Ovary (tissue), 9 donors: ENCODE measurements around the gene INPP5A. TPM values are rescaled to one million over a fixed set of nuclear protein-coding genes. Genes with fewer than 3 reads are reported as not detected.

Experiments used
- DNase-seq, 5 donors: peaks; one replicate each; pipeline ENCODE4 v3.0.0-alpha.2; 2019 to 2020
- H3K27ac ChIP-seq, 2 donors: fragments of 200-600 bp; one replicate each; pipeline versions ENCODE4 v1.5.1 to v1.8.0; 2019 to 2022
- H3K27me3 ChIP-seq: fragments of 200-600 bp; one replicate; pipeline ENCODE4 v1.8.0; 2022
- H3K36me3 ChIP-seq: fragments of 200-600 bp; sonication (generic); one replicate; pipeline ENCODE4 v1.5.1; 2019
- H3K4me1 ChIP-seq: one replicate; pipeline ENCODE4 v1.8.1; 2013; ENCODE audit warnings: mild to moderate bottlenecking, moderate library complexity; ENCODE audit not compliant: insufficient read depth
- H3K4me3 ChIP-seq: fragments of 200-600 bp; sonication (generic); one replicate; pipeline ENCODE4 v1.5.1; 2017
- H3K9me3 ChIP-seq, 2 donors: fragments of 200-600 bp in 1 of 2; sonication (generic) in 1 of 2; one replicate each; pipeline versions ENCODE4 v1.5.1 to v1.8.1; 2013 to 2019; ENCODE audit warnings: mild to moderate bottlenecking in 1 of 2, moderate library complexity in 1 of 2
- EP300 ChIP-seq: sonication (generic); formaldehyde crosslinking; IDR thresholded peaks from one replicate; pipeline ENCODE4 v1.6.1; 2017; ENCODE audit warnings: antibody characterized with exemption
- POLR2A ChIP-seq: fragments of 450-650 bp; IDR thresholded peaks from one replicate; pipeline ENCODE4 v1.6.1; 2017; ENCODE audit warnings: antibody characterized with exemption, mild to moderate bottlenecking, moderate library complexity
- WGBS, 3 donors: extraction: QIAGEN DNeasy Blood & Tissue Kit in 1 of 3; methylation state at CpG; one replicate each; pipeline versions ENCODE4 v1.1.5 to v1.1.7; 2013 to 2017; 5-methylcytosine and 5-hydroxymethylcytosine counted together
- intact Hi-C, 4 donors: fragments of 100-400 bp; cut with DNase I; formaldehyde crosslinking; loops; one replicate each; pipeline versions ENCODE4 v1.11.0 to v1.15.1; 2022 to 2023
- polyA plus RNA-seq, 2 donors: library from polyadenylated mRNA; stranded (reverse); fragments of 200-250 nt in 1 of 2; fragments of 350-450 nt in 1 of 2; fragmentation: Illumina TruSeq in 1 of 2; extraction: RNeasy Lipid Tissue Mini Kit (QIAGEN cat#74804) in 1 of 2; gene quantifications; one replicate each; pipeline ENCODE4 v1.2.3, GENCODE V29; 2013 to 2014
- total RNA-seq, 7 donors: library from RNA; depleted of rRNA in 2 of 7; stranded (reverse); fragments of >200 nt in 2 of 7; fragmentation: NEBNext Ultra II Directional in 3 of 7; extraction: Animal tissue kit (Norgen Biotek cat#: 25700) in 3 of 7; gene quantifications; one replicate each; pipeline versions ENCODE4 v1.1.0 to v1.2.4, GENCODE V29; 2016 to 2023
- TF ChIP-seq, protein P1 (sequence below), 3 donors: fragments of 450-650 bp in 2 of 3; fragments of 200-600 bp in 1 of 3; IDR thresholded peaks; one replicate each; pipeline versions ENCODE4 v1.5.1 to v1.8.0; 2016 to 2022; ENCODE audit warnings: antibody characterized with exemption in 3 of 3, mild to moderate bottlenecking in 1 of 3
- donor health status: DM: no; HTN: no; CAD: no; lungs with moderate emphysema.
- donor health status: DM: no; HTN: no; CAD: no.
- donor health status: Bipolar disorder and iron deficiency.
- donor health status: DM: yes; HTN: yes; CAD: no.
- donor health status: DM: no; HTN: no; CAD: no.
- donor health status: DM: yes; HTN: yes; CAD: no.

The INPP5A gene
- total and polyA plus RNA-seq, 9 donors, result 19.8 to 41.2 (median 35.3) TPM

DNA sequence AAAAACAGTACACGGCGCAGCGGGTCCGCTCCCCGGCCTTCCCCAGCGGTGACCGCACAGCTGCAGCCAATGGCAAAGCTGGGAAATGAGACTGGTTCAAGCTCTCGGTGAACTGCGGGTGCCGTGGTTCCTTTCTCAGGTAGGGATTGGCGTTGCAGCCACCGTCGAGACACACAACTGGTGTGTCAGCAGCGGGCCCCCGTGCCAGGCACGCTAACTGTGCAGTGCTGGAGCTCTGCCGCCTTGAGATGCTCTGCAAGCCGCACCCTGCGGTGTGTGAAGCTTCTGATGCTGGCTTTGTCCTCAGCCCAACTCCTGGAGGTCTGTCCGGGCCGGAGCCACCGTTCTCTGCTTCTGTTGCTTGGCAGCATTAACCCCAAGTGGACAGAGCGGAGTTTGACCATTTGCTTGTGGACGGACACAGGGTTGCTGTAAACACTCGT lies 269.0 kb downstream of the INPP5A start:
- Histone ChIP-seq H3K9me3 (no peaks in the 10 kb centered on the region), H3K27me3 (no peaks in the 10 kb centered on the region), H3K4me1 (no peaks in the 10 kb centered on the region), H3K27ac (no peak overlapping the region), H3K4me3 (no peak overlapping the region), H3K36me3 (no peaks in the 10 kb centered on the region)
- 78 to 80% (median 79%) methylated on average over 24 to 25 of the region's 25 CpGs for WGBS, 3 donors
- intact Hi-C loops, result no loop called here
- TF ChIP-seq, protein P1, sequence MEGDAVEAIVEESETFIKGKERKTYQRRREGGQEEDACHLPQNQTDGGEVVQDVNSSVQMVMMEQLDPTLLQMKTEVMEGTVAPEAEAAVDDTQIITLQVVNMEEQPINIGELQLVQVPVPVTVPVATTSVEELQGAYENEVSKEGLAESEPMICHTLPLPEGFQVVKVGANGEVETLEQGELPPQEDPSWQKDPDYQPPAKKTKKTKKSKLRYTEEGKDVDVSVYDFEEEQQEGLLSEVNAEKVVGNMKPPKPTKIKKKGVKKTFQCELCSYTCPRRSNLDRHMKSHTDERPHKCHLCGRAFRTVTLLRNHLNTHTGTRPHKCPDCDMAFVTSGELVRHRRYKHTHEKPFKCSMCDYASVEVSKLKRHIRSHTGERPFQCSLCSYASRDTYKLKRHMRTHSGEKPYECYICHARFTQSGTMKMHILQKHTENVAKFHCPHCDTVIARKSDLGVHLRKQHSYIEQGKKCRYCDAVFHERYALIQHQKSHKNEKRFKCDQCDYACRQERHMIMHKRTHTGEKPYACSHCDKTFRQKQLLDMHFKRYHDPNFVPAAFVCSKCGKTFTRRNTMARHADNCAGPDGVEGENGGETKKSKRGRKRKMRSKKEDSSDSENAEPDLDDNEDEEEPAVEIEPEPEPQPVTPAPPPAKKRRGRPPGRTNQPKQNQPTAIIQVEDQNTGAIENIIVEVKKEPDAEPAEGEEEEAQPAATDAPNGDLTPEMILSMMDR (IDR thresholded peaks at IDR 0.05), result no peak
- no peak for DNase-seq

DNA sequence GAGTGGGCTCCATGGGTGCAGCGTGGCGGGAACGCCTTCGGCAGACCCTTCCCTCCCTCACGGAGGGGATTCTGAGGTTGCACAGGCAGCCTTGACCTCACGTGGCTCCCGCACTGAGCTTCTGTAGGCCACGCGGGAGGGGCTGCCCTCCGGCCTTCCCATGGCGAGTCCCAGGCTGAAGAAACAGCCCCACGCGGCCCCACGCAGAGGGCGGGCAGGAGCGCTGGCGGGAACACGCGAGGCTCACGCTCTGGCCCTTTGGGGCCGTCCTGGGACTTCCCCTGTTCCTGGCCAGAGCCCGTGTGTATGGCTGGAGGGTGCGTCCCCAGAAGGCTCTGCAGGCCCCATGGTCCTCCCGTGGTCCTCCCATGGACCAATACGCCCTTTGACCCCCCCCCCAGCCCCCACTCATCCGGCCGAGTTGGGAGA lies 270.0 kb downstream of the INPP5A start:
- intact Hi-C loops, result no loop called here
- Histone ChIP-seq H3K4me1 (no peaks in the 10 kb centered on the region), H3K36me3 (no peaks in the 10 kb centered on the region), H3K27me3 (no peaks in the 10 kb centered on the region), H3K27ac (no peak overlapping the region), H3K4me3 (no peak overlapping the region), H3K9me3 (no peaks in the 10 kb centered on the region)
- DNase-seq, result no peak
- WGBS, 3 donors, result 87 to 89% (median 89%) methylated on average over 27 of the region's 27 CpGs
- TF ChIP-seq, protein P1 (IDR thresholded peaks at IDR 0.05), result no peak
- TF ChIP-seq POLR2A (no peak), EP300 (no peak)

DNA sequence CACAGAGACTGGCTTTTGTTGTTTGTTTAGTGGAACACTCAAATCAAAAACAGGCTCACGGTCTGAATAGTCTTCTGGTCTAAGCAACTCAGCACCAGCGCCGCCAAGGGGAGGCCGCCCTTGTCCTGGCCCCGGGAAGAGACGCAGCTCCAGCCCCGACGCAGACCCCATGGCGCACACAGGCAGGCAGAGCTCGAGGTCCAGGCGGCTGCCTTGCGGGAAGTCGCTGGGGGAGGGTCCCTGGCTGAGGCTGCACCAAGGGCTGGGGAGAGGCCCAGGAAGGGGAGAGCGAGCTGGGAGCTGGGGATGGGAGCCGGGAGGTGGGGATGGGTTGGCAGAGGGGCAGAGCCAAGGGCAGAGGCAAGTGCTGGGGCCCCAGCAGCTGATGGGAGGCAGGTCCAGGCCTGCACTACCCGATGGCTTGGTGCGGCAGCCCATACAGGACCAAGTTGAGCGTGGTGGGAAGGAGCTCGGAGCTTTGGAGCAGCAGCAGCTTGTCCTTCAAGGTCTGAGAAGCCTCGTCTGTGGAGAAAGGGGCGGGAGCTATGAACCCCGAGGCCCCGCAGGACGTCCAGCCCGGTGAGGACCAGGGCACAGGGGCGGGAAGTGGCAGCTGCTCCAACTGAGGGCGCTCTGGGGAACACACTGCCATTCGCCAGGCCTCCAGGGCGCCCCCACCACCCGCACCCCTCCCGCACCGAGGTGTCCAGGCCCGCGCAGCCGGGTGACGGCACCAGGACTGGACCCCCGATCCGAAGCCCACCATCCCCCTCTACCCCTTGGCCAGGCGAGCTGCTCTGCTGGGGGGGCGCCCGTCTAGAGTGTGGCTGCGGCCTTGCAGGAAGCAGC lies 271.0 kb downstream of the INPP5A start:
- no peak for DNase-seq
- H3K4me3 ChIP-seq, result no peak overlapping the region
- intact Hi-C loops, result no loop called here
- no peak overlapping the region for H3K27ac ChIP-seq
- no peaks in the 10 kb centered on the region for H3K27me3 ChIP-seq
- no peaks in the 10 kb centered on the region for H3K4me1 ChIP-seq
- WGBS, 3 donors, result 36 to 55% (median 46%) methylated on average over 37 to 42 of the region's 42 CpGs
- no peaks in the 10 kb centered on the region for H3K9me3 ChIP-seq
- no peak for TF ChIP-seq EP300
- TF ChIP-seq, protein P1 (IDR thresholded peaks at IDR 0.05), result no peak
- no peak for TF ChIP-seq POLR2A
- no peaks in the 10 kb centered on the region for H3K36me3 ChIP-seq

DNA sequence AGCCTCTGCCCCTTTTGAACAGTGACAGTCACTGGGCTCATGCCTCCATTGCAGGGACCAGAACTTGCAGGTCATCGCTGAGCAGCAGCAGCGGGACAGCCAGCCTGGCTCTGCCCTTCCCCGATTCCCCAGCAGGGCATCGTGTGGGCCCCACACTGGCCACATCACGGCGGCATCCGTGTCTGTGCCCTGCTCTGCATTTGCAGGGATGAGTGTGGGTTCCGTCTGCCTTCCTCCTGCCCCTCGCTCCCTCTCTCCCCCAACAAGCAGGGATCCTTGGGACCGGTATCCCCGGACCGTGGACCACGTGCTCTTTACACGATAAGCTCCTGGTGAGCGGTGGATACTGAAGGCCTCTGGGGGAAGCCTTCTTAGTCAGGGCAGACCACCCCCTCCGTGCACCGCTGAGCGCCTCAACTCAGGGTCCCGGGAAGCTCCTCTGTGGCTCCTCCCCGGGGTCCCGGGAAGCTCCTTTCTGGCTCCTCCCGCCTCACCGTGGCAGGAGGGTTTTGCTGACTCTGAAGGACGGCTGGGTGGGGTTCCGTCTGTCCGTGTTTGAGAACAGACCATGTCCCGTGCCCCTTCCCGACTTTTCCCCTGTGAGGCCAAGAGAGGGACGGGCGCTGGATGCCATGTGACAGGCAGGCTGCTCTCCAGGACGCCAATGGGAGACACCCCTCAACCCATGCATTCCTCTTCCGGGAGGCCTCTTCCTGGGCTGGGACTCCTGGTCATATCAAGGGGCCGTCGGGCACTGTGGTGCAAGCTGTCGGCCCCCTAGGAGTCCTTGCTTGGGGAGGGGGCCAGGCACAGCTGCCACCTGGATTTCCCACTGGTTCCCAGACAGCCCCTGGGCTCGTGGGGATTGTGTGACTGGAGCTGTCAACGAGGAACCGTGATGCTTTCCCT lies 271.9 kb downstream of the INPP5A start:
- H3K36me3 ChIP-seq, result no peaks in the 10 kb centered on the region
- H3K4me3 ChIP-seq, result no peak overlapping the region
- no peaks in the 10 kb centered on the region for H3K4me1 ChIP-seq
- H3K27ac ChIP-seq, result no peak overlapping the region
- DNase-seq, result no peak
- no peaks in the 10 kb centered on the region for H3K27me3 ChIP-seq
- H3K9me3 ChIP-seq, result no peaks in the 10 kb centered on the region
- 76 to 81% (median 80%) methylated on average over 38 of the region's 38 CpGs for WGBS, 3 donors
- intact Hi-C loops, result no loop called here
- TF ChIP-seq POLR2A, result no peak
- no peak for TF ChIP-seq EP300
- TF ChIP-seq, protein P1 (IDR thresholded peaks at IDR 0.05), result no peak
